Measurements from ENCODE around the gene AOAH.

AOAH gene

DNA sequence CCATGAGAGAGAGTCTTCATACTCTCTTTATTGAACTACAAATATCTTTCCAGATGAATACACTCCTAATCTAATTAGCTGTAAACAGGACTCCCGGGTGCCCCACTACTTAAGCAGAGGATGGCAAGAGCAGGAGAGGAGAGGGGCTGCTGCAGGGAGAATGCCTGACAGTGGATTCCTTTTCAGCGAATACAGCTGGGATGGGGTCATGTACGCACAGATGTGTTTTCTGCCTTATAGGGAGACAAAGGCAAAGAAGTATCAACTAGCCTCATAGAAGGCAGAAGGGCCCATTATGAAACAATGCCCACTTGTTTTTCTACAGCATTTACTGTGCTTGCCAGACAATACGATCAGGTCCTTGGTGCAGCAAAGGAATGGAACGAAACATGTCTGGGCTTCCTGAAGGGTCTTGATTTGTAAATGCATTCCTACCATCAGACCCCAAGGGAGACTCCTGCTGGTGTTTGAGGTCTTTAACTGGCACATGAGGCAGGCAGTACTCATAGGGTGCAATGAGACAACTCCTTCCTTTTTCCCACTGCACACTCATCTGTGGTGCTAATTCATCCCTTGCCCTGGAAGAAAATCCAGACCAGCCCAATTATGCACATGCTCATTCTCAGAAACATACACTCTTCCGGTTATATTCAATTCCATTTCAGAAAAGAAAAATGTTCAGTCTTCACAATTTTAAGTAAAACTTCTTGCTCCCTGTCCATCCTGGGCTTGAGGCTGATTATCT, 117.1 kb downstream of the AOAH start:
- Mint-ChIP-seq H3K4me1 (peaks cover 3% of the 10 kb centered on the region), H3K27ac (no peak overlapping the region), H3K4me3 (no peak overlapping the region)

DNA sequence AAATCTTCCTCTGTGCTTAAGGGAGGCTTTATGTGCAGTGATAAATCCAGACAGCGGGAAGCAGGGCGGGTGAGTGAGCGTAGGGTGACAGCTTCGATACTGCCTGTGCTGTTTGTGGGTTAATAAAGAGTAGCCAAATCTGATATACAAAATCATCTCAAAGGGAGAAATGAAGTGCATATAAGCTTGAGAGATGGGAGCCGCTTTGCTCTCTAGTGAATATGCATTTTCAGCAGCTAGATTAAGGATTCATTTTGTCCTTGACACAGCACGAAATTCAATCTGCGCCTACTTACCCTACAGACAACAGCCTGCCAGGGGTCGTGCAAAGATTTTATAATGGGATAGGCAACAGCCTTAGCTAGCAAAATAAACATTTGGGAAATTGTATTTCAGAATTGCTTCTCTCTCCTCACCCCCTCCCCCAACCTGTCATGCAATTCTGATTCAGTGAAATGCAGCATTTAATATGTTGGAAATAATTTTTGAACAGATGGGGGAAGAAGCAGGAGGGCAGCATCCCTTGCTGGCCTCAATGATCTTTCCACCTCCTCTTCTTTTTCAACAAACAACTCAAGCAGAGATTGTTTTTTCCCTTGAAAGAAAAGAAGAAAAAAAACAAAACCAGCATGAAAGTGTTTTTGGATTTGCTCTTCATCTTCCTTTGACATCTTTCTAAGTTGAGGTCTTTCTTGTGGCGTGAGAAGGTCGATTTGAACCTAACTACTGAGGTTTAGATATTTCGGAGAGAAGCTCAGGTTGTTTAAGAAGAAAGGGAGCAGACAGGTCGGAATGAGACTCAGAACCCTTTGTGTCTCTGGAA, 117.9 kb downstream of the AOAH start:
- peaks cover 17% of the 10 kb centered on the region for H3K27me3 Mint-ChIP-seq
- DNase-seq (ENCODE audit: low spot score in 2 of 2) (no peak), ATAC-seq (ENCODE audit: low read depth) (no peak)
- no peak overlapping the region for H3K27ac Mint-ChIP-seq
- H3K36me3 Mint-ChIP-seq = peaks cover 3% of the 10 kb centered on the region
- no peak overlapping the region for H3K4me3 Mint-ChIP-seq
- H3K4me1 Mint-ChIP-seq = peaks cover 3% of the 10 kb centered on the region
- H3K9me3 Mint-ChIP-seq = no peaks in the 10 kb centered on the region

More for the DNA sequence above, 117.1 kb downstream of the AOAH start:
- ATAC-seq (ENCODE audit: low read depth) = no peak
- no peaks in the 10 kb centered on the region for H3K9me3 Mint-ChIP-seq
- H3K27me3 Mint-ChIP-seq = peaks cover 17% of the 10 kb centered on the region
- no peak for DNase-seq (ENCODE audit: low spot score in 2 of 2)
- H3K36me3 Mint-ChIP-seq = peaks cover 3% of the 10 kb centered on the region

DNA sequence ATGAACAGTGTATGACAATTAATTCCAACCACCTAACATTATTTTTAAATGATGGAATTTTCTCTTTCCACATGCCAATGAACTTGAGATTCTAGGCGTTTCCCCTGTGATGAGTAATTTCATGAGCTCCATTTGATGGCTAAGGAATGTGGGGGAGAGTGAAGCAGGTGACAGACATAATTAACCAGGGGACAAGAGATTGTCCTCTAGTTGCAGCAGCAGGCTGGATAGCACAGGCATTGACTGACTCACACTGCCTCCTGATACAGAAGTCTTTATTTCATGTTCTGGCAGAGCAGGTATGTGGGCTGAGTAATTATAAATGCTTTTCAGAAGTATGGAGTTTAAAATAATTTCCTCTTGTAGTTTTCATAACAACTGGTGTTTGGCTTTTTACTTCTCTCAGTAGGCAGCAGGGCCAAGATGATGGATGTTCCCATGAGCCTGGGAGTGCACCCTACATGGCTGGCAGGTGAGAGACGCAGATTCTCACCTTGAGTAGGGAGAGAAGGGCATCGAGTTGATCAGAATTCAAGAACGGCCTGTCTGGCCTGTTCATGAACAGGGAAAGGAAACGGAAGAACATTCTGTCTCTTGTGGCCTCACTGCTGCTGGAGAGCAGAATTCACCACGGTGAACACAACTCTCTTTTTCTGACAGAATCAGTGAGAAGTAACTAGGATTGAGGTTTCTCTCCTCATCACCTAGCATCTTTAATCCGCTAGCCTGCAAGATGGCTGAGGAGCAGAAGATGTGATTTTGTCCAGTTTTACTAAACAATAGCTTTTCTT, 118.8 kb downstream of the AOAH start:
- peaks cover 17% of the 10 kb centered on the region for H3K27me3 Mint-ChIP-seq
- H3K27ac Mint-ChIP-seq = no peak overlapping the region
- H3K4me1 Mint-ChIP-seq = peaks cover 3% of the 10 kb centered on the region
- H3K4me3 Mint-ChIP-seq = no peak overlapping the region
- H3K36me3 Mint-ChIP-seq = peaks cover 3% of the 10 kb centered on the region
- ATAC-seq (ENCODE audit: low read depth) = no peak
- H3K9me3 Mint-ChIP-seq = no peaks in the 10 kb centered on the region
- DNase-seq (ENCODE audit: low spot score in 2 of 2) = no peak

GRCh38 chr7:36604806-36605205, 119.5 kb downstream of the AOAH start:
- DNase-seq (ENCODE audit: low spot score in 2 of 2) (no peak), ATAC-seq (ENCODE audit: low read depth) (no peak)
- H3K9me3 Mint-ChIP-seq = no peaks in the 10 kb centered on the region
- peaks cover 3% of the 10 kb centered on the region for H3K4me1 Mint-ChIP-seq
- H3K27ac Mint-ChIP-seq = no peak overlapping the region
- peaks cover 17% of the 10 kb centered on the region for H3K27me3 Mint-ChIP-seq
- peaks cover 3% of the 10 kb centered on the region for H3K36me3 Mint-ChIP-seq
- no peak overlapping the region for H3K4me3 Mint-ChIP-seq

GRCh38 chr7:36602934-36603887, 121.1 kb downstream of the AOAH start:
- DNase-seq (ENCODE audit: low spot score in 2 of 2) (no peak), ATAC-seq (ENCODE audit: low read depth) (no peak)
- Mint-ChIP-seq H3K36me3 (peaks cover 3% of the 10 kb centered on the region), H3K27ac (no peak overlapping the region), H3K9me3 (no peaks in the 10 kb centered on the region), H3K4me1 (peaks cover 3% of the 10 kb centered on the region), H3K27me3 (peaks cover 14% of the 10 kb centered on the region), H3K4me3 (no peak overlapping the region)

DNA sequence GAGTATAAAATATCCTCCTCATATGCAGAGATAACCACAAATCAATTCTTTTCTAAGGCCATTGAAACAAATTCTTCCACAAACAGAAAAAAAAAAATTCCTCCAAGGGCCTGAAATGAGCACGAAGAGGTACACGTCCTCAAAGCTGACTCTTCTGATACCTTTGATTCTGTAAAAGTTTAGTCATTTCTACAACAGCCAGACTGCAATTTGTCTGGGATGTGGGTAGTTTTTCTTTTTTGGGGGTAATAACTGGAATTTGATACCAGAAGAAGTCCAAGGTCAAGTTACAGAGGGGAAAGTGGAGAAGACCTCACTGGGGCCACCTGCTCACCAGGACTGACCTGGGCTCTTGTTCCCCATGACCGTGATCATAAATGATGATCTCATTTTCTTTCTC, 121.8 kb downstream of the AOAH start:
- Mint-ChIP-seq H3K4me3 (no peak overlapping the region), H3K27ac (no peak overlapping the region), H3K4me1 (peaks cover 3% of the 10 kb centered on the region), H3K9me3 (no peaks in the 10 kb centered on the region), H3K36me3 (peaks cover 3% of the 10 kb centered on the region), H3K27me3 (peaks cover 10% of the 10 kb centered on the region)
- DNase-seq (ENCODE audit: low spot score in 2 of 2) = no peak
- no peak for ATAC-seq (ENCODE audit: low read depth)

- ATAC-seq (ENCODE audit: low read depth) (no peak), DNase-seq (ENCODE audit: low spot score in 2 of 2) (no peak)
- H3K27me3 Mint-ChIP-seq = peaks cover 10% of the 10 kb centered on the region
- H3K4me1 Mint-ChIP-seq = peaks cover 3% of the 10 kb centered on the region
- peaks cover 3% of the 10 kb centered on the region for H3K36me3 Mint-ChIP-seq
- H3K27ac Mint-ChIP-seq = no peak overlapping the region
- H3K4me3 Mint-ChIP-seq = no peak overlapping the region
- H3K9me3 Mint-ChIP-seq = no peaks in the 10 kb centered on the region
Measured at GRCh38 chr7:36601601-36602000, 122.7 kb downstream of the AOAH start.

DNA sequence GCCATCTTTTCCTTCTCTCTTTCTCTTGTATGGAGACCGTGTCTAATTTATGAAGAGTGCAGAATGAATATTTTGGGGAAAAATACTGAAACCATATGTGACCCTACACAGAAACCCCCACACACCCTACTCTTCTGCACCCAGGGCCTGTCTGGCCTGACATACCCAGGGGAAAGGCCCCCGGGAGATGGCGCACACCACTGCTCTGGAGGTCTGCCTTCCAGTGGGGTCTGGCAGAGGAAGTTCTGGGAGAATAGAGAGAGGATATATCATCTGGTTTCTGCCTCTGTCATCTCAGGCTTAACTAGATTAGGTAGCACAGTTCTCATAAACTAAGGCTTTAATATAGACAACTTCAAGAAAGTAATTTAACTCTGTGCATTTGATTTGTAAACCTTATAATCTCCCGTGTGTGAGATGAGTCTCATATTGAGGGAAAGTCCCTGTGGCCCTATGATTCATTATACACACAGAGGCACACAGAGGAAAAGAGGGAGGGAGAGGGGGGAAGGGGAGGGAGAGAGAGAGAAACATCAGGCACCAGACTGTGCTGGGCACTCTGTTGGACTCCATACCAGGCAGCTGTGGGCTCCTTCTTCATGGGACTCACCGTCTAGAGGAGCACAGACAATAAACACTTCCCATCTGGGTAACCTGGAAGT, 123.3 kb downstream of the AOAH start:
- DNase-seq (ENCODE audit: low spot score in 2 of 2) (no peak), ATAC-seq (ENCODE audit: low read depth) (no peak)
- no peaks in the 10 kb centered on the region for H3K9me3 Mint-ChIP-seq
- peaks cover 3% of the 10 kb centered on the region for H3K4me1 Mint-ChIP-seq
- peaks cover 10% of the 10 kb centered on the region for H3K27me3 Mint-ChIP-seq
- H3K36me3 Mint-ChIP-seq = peaks cover 3% of the 10 kb centered on the region
- H3K27ac Mint-ChIP-seq = no peak overlapping the region
- no peak overlapping the region for H3K4me3 Mint-ChIP-seq

- peaks cover 8% of the 10 kb centered on the region for H3K27me3 Mint-ChIP-seq
- ATAC-seq (ENCODE audit: low read depth) (no peak), DNase-seq (ENCODE audit: low spot score in 2 of 2) (no peak)
- H3K36me3 Mint-ChIP-seq = peaks cover 3% of the 10 kb centered on the region
- H3K4me1 Mint-ChIP-seq = peaks cover 3% of the 10 kb centered on the region
- H3K27ac Mint-ChIP-seq = no peak overlapping the region
- H3K9me3 Mint-ChIP-seq = no peaks in the 10 kb centered on the region
- no peak overlapping the region for H3K4me3 Mint-ChIP-seq
Measured at GRCh38 chr7:36600314-36600682, 124.0 kb downstream of the AOAH start.

DNA sequence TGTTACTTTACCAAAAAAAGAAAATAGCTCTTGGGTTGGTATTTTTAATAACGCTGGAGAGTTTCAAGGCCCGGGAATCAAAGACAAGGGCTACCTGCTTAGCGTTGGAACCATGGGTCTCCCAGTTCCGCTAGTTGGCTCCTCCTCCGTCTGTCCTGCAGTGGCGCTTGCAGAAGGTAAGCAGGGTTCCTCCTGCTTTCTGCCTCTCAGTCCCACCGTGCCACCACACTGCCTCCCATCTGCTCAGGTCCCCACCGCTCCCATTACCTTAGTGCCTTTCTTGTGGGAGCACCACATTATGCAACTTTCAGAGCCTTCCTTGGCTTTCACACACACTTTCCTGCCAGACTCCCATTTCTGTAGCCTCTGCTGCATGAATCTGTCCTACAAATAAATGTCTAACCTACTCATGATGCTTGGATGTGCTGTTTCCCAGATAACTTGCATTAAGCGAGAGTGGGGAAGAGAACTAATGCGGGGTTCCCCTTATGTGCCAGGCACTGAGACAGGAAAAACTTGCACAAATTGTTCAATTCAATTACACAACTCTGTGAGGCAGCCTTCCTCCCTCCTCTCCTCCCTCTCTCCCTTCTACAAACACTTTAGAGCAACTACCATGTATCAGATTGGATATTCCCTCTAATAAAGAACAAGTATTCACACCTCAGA, 124.5 kb downstream of the AOAH start:
- no peak overlapping the region for H3K4me3 Mint-ChIP-seq
- no peak for ATAC-seq (ENCODE audit: low read depth)
- peaks cover 3% of the 10 kb centered on the region for H3K36me3 Mint-ChIP-seq
- no peak overlapping the region for H3K27ac Mint-ChIP-seq
- H3K9me3 Mint-ChIP-seq = no peaks in the 10 kb centered on the region
- DNase-seq (ENCODE audit: low spot score in 2 of 2) = no peak
- peaks cover 5% of the 10 kb centered on the region for H3K27me3 Mint-ChIP-seq
- peaks cover 3% of the 10 kb centered on the region for H3K4me1 Mint-ChIP-seq

GRCh38 chr7:36598054-36598674, 126.1 kb downstream of the AOAH start:
- ATAC-seq (ENCODE audit: low read depth) (no peak), DNase-seq (ENCODE audit: low spot score in 2 of 2) (no peak)
- Mint-ChIP-seq H3K36me3 (peaks cover under 1% of the 10 kb centered on the region), H3K27ac (no peak overlapping the region), H3K9me3 (no peaks in the 10 kb centered on the region), H3K4me3 (no peak overlapping the region), H3K27me3 (peaks cover 2% of the 10 kb centered on the region), H3K4me1 (peaks cover under 1% of the 10 kb centered on the region)

- Mint-ChIP-seq H3K36me3 (peaks cover 2% of the 10 kb centered on the region), H3K27me3 (peaks cover 3% of the 10 kb centered on the region), H3K4me1 (no peaks in the 10 kb centered on the region), H3K4me3 (no peak overlapping the region), H3K9me3 (peaks cover 2% of the 10 kb centered on the region), H3K27ac (no peak overlapping the region)
- ATAC-seq (ENCODE audit: low read depth) = no peak
- DNase-seq (ENCODE audit: low spot score in 2 of 2) = no peak
Measured at GRCh38 chr7:36597090-36597773, 127.1 kb downstream of the AOAH start.

Data from memory B cell (primary cell).